Measurements from ENCODE around the gene PHLPP1. TPM values are rescaled to one million over a fixed set of nuclear protein-coding genes. Genes with fewer than 3 reads are reported as not detected.

PHLPP1 gene
- total RNA-seq, 4 donors from 2014 or later, result 6.3 to 18.0 (median 10.4) TPM

DNA sequence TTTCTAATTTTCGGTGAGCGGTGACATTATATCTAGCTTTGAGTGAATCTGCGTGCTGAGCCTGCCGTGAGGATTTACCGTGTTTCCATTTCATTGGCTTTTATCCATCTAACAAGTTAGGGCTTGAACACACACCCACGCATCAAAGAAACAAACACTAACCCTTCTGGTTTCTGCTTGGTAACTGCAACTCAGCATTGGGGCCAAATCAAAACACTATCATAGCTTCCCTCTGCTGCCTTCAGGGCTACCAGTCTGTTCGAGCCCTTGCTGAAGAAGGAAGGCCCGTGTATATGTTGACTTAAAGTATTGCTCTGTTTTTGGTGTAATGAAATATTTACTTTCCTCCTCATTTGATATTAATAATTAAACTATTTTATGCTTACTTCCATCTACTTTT lies 227.2 kb downstream of the PHLPP1 start:
- no peak for DNase-seq (ENCODE audit: low spot score)
- TF ChIP-seq, protein P1, sequence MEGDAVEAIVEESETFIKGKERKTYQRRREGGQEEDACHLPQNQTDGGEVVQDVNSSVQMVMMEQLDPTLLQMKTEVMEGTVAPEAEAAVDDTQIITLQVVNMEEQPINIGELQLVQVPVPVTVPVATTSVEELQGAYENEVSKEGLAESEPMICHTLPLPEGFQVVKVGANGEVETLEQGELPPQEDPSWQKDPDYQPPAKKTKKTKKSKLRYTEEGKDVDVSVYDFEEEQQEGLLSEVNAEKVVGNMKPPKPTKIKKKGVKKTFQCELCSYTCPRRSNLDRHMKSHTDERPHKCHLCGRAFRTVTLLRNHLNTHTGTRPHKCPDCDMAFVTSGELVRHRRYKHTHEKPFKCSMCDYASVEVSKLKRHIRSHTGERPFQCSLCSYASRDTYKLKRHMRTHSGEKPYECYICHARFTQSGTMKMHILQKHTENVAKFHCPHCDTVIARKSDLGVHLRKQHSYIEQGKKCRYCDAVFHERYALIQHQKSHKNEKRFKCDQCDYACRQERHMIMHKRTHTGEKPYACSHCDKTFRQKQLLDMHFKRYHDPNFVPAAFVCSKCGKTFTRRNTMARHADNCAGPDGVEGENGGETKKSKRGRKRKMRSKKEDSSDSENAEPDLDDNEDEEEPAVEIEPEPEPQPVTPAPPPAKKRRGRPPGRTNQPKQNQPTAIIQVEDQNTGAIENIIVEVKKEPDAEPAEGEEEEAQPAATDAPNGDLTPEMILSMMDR (IDR thresholded peaks at IDR 0.05), result no peak
- no peak for ATAC-seq (ENCODE audit: low FRiP score)

DNA sequence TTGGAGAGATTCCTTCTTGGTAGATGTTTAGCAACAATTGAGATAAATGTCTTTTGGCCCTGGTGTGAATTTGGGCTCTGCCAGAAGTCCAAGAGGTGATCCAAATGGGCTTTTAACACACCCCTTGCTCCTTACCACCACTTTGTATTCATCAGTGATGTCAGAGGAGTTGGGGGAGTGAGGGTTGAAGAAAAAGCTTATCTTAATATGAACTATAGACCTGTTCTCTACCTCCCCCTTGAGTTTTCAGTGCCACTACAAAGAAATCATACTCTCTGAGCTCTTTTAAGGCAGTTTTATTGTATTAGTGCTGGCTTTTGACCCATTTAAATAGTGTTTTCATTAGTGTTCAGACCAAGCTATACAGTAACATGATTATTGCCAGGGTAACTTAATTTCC lies 229.1 kb downstream of the PHLPP1 start:
- ATAC-seq (ENCODE audit: low FRiP score) (peak; percentile 87), DNase-seq (ENCODE audit: low spot score) (no peak)
- TF ChIP-seq, protein P1 (IDR thresholded peaks at IDR 0.05), result no peak

DNA sequence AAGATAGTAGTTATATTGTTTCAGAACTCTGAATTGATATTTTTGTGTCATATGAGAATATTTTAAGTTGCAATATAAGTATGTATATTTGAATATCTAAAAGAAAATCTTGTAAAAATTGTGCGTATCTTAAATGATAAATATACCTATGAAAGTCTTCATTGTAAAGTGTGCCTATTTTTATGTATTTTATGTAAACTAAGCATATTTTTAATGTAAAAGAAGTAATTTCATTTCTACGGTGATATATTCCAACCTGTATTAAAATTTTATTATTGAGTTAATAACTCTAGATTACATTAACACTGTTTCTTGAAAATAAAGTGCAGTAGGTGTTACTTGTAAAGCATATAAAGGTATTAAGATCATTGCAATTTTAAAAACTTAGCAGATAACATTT lies 233.4 kb downstream of the PHLPP1 start:
- TF ChIP-seq, protein P1 (IDR thresholded peaks at IDR 0.05), result no peak
- ATAC-seq (ENCODE audit: low FRiP score), result no peak
- DNase-seq (ENCODE audit: low spot score), result no peak

DNA sequence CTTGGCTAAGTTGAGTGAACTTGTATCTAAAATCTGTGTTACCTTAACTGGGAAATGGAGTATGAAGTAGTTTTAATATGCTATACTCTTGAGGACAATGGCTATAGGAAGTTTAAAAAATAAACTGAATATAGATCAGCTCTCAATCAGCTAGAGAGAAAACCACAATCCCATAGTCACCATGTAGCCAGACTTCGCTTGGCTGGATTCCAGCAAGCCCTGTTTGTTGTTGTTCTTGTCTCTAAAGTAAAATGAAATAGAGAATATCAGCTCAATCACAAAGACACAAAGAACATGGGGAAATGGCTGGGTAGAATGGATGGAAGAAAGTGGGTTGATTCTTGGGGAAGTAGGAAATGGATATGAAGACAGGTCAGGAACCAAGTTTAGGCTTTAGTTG lies 234.9 kb downstream of the PHLPP1 start:
- TF ChIP-seq, protein P1 (IDR thresholded peaks at IDR 0.05), result no peak
- ATAC-seq (ENCODE audit: low FRiP score) (no peak), DNase-seq (ENCODE audit: low spot score) (no peak)

DNA sequence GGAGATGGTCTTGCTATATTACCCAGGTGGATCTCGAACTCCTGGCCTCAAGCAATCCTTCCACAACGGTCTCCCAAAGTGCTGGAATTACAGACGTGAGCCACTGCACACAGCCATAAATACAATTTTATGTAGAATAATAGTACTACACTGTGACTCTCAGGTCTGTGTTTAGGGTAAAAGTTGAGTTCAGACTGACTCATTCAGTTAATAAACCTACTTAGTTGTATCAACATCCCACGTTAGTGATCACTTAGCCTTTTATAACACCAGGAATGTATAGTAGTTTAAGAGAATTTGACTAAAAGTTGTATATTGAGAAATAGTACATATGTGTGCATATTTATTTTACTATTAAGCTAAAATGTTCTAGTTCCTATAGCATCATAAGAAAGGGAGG lies 237.5 kb downstream of the PHLPP1 start:
- ATAC-seq (ENCODE audit: low FRiP score) (no peak), DNase-seq (ENCODE audit: low spot score) (no peak)
- TF ChIP-seq, protein P1 (IDR thresholded peaks at IDR 0.05), result no peak

DNA sequence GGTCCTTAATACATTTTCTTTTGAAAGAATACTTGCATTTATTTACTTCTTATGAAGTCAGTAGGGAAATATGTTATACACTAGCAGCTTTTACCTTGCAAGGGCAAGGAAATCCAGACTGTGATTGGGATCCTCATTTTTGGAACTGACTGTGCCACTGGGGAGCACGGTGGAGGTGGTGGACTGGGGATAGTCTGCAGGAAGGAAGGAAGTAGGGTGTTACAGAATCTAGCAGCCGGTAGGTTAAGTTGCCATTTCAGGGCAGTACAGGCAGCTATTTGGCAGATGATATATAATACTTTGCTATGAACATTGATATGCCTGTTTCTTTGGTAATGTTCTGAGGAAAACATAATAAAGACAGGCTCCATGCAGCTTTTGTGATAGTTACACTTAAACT lies 238.3 kb downstream of the PHLPP1 start:
- ATAC-seq (ENCODE audit: low FRiP score) (no peak), DNase-seq (ENCODE audit: low spot score) (no peak)
- TF ChIP-seq, protein P1 (IDR thresholded peaks at IDR 0.05), result no peak

DNA sequence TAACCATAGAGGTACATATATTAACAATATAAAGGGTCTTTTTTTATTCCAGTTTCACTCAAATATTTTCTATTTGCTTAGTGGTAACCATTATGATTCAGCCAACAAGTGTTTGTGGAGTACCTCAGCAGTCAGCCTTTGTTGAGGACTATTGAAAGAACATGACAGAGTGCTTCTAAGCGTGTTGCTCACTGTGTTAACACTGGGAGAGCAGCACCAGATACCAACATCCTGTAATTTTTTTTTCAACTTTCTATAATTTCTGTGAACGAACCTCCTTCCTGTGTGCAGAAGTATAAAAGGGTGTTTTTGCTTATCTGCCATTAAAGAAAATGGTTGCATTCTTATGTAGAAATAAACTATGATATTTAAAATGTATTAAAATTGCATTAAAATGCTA lies 239.0 kb downstream of the PHLPP1 start:
- ATAC-seq (ENCODE audit: low FRiP score), result no peak
- no peak for DNase-seq (ENCODE audit: low spot score)
- TF ChIP-seq, protein P1 (IDR thresholded peaks at IDR 0.05), result no peak
